Sigmoid colon (tissue), 7 donors: ENCODE results near the gene CERS6. TPM values are rescaled to one million over a fixed set of nuclear protein-coding genes. Genes with fewer than 3 reads are reported as not detected.
A peak's percentile ranks its signal among the peaks of the same experiment; 100 is the strongest.
"Not testable (repeated sequence)": the region's sequence is repeated elsewhere in the genome, so short reads cannot be mapped to it uniquely, and the experiment has no call there.

ENCODE experiments used
- DNase-seq: peaks from one replicate; pipeline ENCODE4 v3.0.0-alpha.2; 2019
- H3K27ac ChIP-seq, 4 donors: fragments of 200-600 bp; sonication (generic); one replicate each; pipeline ENCODE4 v1.5.1; 2016 to 2019; ENCODE audit warnings: mild to moderate bottlenecking in 1 of 4
- H3K27me3 ChIP-seq, 3 donors: fragments of 200-600 bp; sonication (generic); one replicate each; pipeline ENCODE4 v1.5.1; 2019; ENCODE audit warnings: mild to moderate bottlenecking in 1 of 3
- H3K36me3 ChIP-seq, 4 donors: fragments of 200-600 bp; sonication (generic); one replicate each; pipeline ENCODE4 v1.5.1; 2016 to 2019
- H3K4me1 ChIP-seq, 4 donors: fragments of 200-600 bp; sonication (generic); one replicate each; pipeline ENCODE4 v1.5.1; 2017 to 2019
- H3K4me3 ChIP-seq, 4 donors: fragments of 200-600 bp; sonication (generic); one replicate each; pipeline ENCODE4 v1.5.1; 2017 to 2019; ENCODE audit warnings: mild to moderate bottlenecking in 2 of 4, moderate library complexity in 1 of 4
- H3K9me3 ChIP-seq, 4 donors: fragments of 200-600 bp in 3 of 4; sonication (generic) in 3 of 4; one replicate each; pipeline versions ENCODE4 v1.5.1 to v1.6.1; 2013 to 2019
- EP300 ChIP-seq, 4 donors: sonication (generic); formaldehyde crosslinking; IDR thresholded peaks; one replicate each; pipeline ENCODE4 v1.6.1; 2017; ENCODE audit warnings: antibody characterized with exemption in 4 of 4
- POLR2A ChIP-seq, 2 donors: fragments of 450-650 bp; IDR thresholded peaks; one replicate each; pipeline ENCODE4 v1.6.1; 2016; ENCODE audit warnings: antibody characterized with exemption in 2 of 2, mild to moderate bottlenecking in 2 of 2, moderate library complexity in 2 of 2
- POLR2AphosphoS5 ChIP-seq, 4 donors: sonication (generic); formaldehyde crosslinking; IDR thresholded peaks; one replicate each; pipeline ENCODE4 v1.6.1; 2017; ENCODE audit warnings: antibody characterized with exemption in 4 of 4
- WGBS, 2 donors: extraction: QIAGEN DNeasy Blood & Tissue Kit; methylation state at CpG; one replicate each; pipeline ENCODE4 v1.1.7; 2013; 5-methylcytosine and 5-hydroxymethylcytosine counted together
- intact Hi-C: fragments of 100-400 bp; cut with DNase I; formaldehyde crosslinking; loops from one replicate; pipeline ENCODE4 v1.15.1; 2023
- polyA plus RNA-seq, 3 donors: library from polyadenylated mRNA; stranded (reverse); fragments of 200-250 nt; gene quantifications; one replicate each; pipeline ENCODE4 v1.2.3, GENCODE V29; 2013
- total RNA-seq, 4 donors: library from RNA; depleted of rRNA; stranded (reverse); fragments of >200 nt; gene quantifications; one replicate each; pipeline ENCODE4 v1.1.0, GENCODE V29; 2016
- TF ChIP-seq, protein P1 (sequence below), 4 experiments: fragments of 450-650 bp in 3 of 4; fragments of 200-600 bp in 1 of 4; IDR thresholded peaks; one replicate each; pipeline ENCODE4 v1.5.1; 2016 to 2019; ENCODE audit warnings: antibody characterized with exemption in 4 of 4, mild to moderate bottlenecking in 3 of 4, moderate library complexity in 2 of 4
- donor health status: healthy with polysubstance abuse.
- donor health status: Bipolar disorder and iron deficiency.
- donor health status: healthy.

Gene CERS6
- total and polyA plus RNA-seq, 7 donors: 4.4 to 21.0 (median 11.2) TPM

- TF ChIP-seq EP300 (IDR thresholded peaks at IDR 0.05): peak in 1 of 4 donors; percentile 3
- TF ChIP-seq POLR2AphosphoS5 (IDR thresholded peaks at IDR 0.05): peak in 1 of 4 donors; percentile 34
- TF ChIP-seq POLR2A (IDR thresholded peaks at IDR 0.05): no peak
- H3K4me1 ChIP-seq: peaks cover 0 to 16% (median 8%) of the 10 kb centered on the region in 4 donors
- WGBS, 2 donors: 87 to 90% methylated on average over 9 of the region's 9 CpGs
- intact Hi-C loops: no loop called here
- no peaks in the 10 kb centered on the region for H3K36me3 ChIP-seq
- H3K27ac ChIP-seq: no peak overlapping the region
- DNase-seq: no peak
- no peaks in the 10 kb centered on the region for H3K9me3 ChIP-seq
- no peak overlapping the region for H3K4me3 ChIP-seq
- H3K27me3 ChIP-seq: no peaks in the 10 kb centered on the region
Measured at GRCh38 chr2:168660870-168661862, 205.1 kb downstream of the CERS6 start.

- no peak for TF ChIP-seq EP300 (IDR thresholded peaks at IDR 0.05)
- no peak for TF ChIP-seq POLR2A (IDR thresholded peaks at IDR 0.05)
- TF ChIP-seq POLR2AphosphoS5 (IDR thresholded peaks at IDR 0.05): no peak
- TF ChIP-seq, protein P1, sequence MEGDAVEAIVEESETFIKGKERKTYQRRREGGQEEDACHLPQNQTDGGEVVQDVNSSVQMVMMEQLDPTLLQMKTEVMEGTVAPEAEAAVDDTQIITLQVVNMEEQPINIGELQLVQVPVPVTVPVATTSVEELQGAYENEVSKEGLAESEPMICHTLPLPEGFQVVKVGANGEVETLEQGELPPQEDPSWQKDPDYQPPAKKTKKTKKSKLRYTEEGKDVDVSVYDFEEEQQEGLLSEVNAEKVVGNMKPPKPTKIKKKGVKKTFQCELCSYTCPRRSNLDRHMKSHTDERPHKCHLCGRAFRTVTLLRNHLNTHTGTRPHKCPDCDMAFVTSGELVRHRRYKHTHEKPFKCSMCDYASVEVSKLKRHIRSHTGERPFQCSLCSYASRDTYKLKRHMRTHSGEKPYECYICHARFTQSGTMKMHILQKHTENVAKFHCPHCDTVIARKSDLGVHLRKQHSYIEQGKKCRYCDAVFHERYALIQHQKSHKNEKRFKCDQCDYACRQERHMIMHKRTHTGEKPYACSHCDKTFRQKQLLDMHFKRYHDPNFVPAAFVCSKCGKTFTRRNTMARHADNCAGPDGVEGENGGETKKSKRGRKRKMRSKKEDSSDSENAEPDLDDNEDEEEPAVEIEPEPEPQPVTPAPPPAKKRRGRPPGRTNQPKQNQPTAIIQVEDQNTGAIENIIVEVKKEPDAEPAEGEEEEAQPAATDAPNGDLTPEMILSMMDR (IDR thresholded peaks at IDR 0.05): no peak
- 83 to 84% methylated on average over 3 of the region's 3 CpGs for WGBS, 2 donors
- no peak overlapping the region for H3K4me3 ChIP-seq
- no peaks in the 10 kb centered on the region for H3K9me3 ChIP-seq
- H3K27ac ChIP-seq: no peak overlapping the region
- DNase-seq: no peak
- H3K27me3 ChIP-seq: no peaks in the 10 kb centered on the region
- intact Hi-C loops: no loop called here
- H3K4me1 ChIP-seq: peaks cover 0 to 22% (median 8%) of the 10 kb centered on the region in 4 donors
- no peaks in the 10 kb centered on the region for H3K36me3 ChIP-seq
Measured at GRCh38 chr2:168661863-168662256, 205.8 kb downstream of the CERS6 start.

DNA sequence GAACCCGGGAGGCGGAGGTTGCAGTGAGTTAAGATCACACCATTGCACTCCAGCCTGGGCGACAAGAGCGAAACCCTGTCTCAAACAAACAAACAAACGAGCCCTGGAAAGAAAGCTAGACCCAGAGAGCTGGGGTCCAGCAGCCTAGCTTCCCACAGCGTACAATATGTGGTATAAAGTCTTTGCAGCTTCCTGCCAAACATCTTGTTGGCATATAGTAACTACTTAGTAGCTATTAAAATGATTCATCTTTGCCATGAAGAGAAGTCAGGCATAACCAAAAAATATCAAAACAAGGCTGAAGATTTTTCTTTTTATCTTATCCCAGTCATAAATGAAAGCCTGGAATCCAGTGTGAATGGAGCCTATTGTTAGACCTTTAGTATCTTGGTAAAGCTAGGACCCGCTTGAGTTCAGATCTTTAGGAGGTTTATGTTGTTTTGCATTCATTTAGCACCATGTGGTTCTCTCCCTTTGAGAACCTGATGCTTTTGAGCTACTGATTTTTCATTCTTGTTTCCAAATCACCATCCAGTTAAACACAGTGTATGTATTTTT lies 206.7 kb downstream of the CERS6 start:
- H3K4me3 ChIP-seq: no peak overlapping the region
- intact Hi-C loops: no loop called here
- H3K27ac ChIP-seq: no peak overlapping the region

DNA sequence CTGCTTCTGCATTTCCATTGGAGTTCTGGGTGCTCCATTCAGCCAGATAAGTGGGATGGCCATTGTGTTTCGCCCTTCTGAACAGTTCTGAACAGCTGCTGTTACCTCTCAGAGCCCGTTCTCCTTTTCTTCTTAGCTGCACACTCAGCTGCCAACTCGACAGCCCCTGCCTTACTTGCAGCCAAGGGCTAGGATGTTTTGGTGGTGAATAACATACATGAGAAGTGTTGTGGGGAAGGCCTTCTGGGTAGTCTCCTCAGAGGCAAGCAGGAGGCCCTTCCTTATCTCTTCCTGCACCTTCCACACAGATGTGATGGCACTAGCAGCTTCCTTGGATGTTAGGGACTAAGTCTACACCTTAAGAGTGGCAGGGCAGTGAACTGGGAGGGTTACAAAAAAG lies 207.9 kb downstream of the CERS6 start:
- 92 to 93% methylated on average over 3 of the region's 3 CpGs for WGBS, 2 donors
- no peak for DNase-seq
- intact Hi-C loops: no loop called here
- peaks cover 0 to 22% (median 8%) of the 10 kb centered on the region in 4 donors for H3K4me1 ChIP-seq
- no peak overlapping the region for H3K27ac ChIP-seq
- no peaks in the 10 kb centered on the region for H3K27me3 ChIP-seq
- H3K4me3 ChIP-seq: no peak overlapping the region
- no peak for TF ChIP-seq EP300 (IDR thresholded peaks at IDR 0.05)
- no peak for TF ChIP-seq POLR2AphosphoS5 (IDR thresholded peaks at IDR 0.05)
- TF ChIP-seq POLR2A (IDR thresholded peaks at IDR 0.05): no peak
- TF ChIP-seq, protein P1 (IDR thresholded peaks at IDR 0.05): no peak
- no peaks in the 10 kb centered on the region for H3K36me3 ChIP-seq
- H3K9me3 ChIP-seq: no peaks in the 10 kb centered on the region

More for the DNA sequence above, 206.7 kb downstream of the CERS6 start:
- H3K4me1 ChIP-seq: peaks cover 0 to 22% (median 8%) of the 10 kb centered on the region in 4 donors
- 95% methylated on average over 7 of the region's 7 CpGs for WGBS, 2 donors
- TF ChIP-seq EP300 (IDR thresholded peaks at IDR 0.05) (no peak), POLR2AphosphoS5 (IDR thresholded peaks at IDR 0.05) (no peak), POLR2A (IDR thresholded peaks at IDR 0.05) (no peak)
- H3K27me3 ChIP-seq: no peaks in the 10 kb centered on the region
- no peaks in the 10 kb centered on the region for H3K9me3 ChIP-seq
- no peaks in the 10 kb centered on the region for H3K36me3 ChIP-seq
- no peak for DNase-seq

DNA sequence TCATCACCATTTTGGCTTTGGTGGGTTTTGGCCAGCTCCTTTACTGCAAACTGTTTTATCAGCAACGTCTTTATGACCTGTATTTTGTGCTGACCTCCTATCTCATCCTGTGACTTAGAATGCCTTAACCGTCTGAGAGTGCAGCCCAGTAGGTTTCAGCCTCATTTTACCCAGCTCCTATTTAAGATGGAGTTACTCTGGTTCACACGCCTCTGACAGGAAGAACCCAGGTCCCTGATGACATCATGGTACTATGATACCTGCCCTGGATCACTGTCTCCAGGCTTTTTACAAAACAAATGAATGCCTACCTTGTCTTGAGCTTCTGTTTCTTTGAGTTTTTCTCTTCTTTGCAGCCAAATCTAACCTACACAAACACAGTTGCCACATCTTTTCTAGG lies 208.6 kb downstream of the CERS6 start:
- H3K9me3 ChIP-seq, H3K36me3 ChIP-seq, H3K27me3 ChIP-seq, intact Hi-C loops, H3K4me3 ChIP-seq, H3K27ac ChIP-seq, DNase-seq: not testable (repeated sequence)
- 85 to 90% methylated on average over 3 of the region's 3 CpGs for whole genome bisulfite sequencing, 2 donors
- H3K4me1 ChIP-seq: peaks cover 0 to 22% (median 8%) of the 10 kb centered on the region in 4 donors

GRCh38 chr2:168666339-168666738 lies 210.3 kb downstream of the CERS6 start:
- Histone ChIP-seq H3K36me3 (no peaks in the 10 kb centered on the region), H3K4me1 (peaks cover 0 to 20% (median 7%) of the 10 kb centered on the region in 4 donors), H3K4me3 (no peak overlapping the region), H3K9me3 (no peaks in the 10 kb centered on the region), H3K27ac (no peak overlapping the region), H3K27me3 (no peaks in the 10 kb centered on the region)
- WGBS, 2 donors: 77 to 81% methylated on average over 1 of the region's 1 CpG
- DNase-seq: no peak
- TF ChIP-seq EP300 (IDR thresholded peaks at IDR 0.05) (no peak), POLR2A (IDR thresholded peaks at IDR 0.05) (no peak), POLR2AphosphoS5 (IDR thresholded peaks at IDR 0.05) (no peak)
- TF ChIP-seq, protein P1 (IDR thresholded peaks at IDR 0.05): no peak
- intact Hi-C loops: no loop called here
